ENCODE data around the gene SRCAP.

GRCh38 chr16:30755955-30756780 is 57.2 kb downstream of the SRCAP start:
- TF ChIP-seq MAX (IDR thresholded peaks at IDR 0.05): no peak
- TF ChIP-seq EZH2 (IDR thresholded peaks at IDR 0.05; ENCODE audit: low read depth, low read length, severe bottlenecking): no peak
- no peak for TF ChIP-seq CBX5 (IDR thresholded peaks at IDR 0.05; ENCODE audit: low read depth, low read length)
- no peak for TF ChIP-seq CTCF (IDR thresholded peaks at IDR 0.05; ENCODE audit: control extremely low read depth in 1 of 3, insufficient read depth in 1 of 3, low read depth in 1 of 3, low read length in 3 of 3)
- no peak for TF ChIP-seq YY1 (IDR thresholded peaks at IDR 0.05; ENCODE audit: low read depth, low read length)
- TF ChIP-seq MAFK (IDR thresholded peaks at IDR 0.05; ENCODE audit: low read depth, low read length): no peak
- no peak for TF ChIP-seq TAF7 (optimal IDR thresholded peaks at IDR 0.05; ENCODE audit: borderline replicate concordance, low read depth, low read length)
- TF ChIP-seq SP1 (IDR thresholded peaks at IDR 0.05; ENCODE audit: low read depth, low read length): no peak

All from H1 (cell line).